ENCODE measurements around the gene IL1RAPL2. TPM values are rescaled to one million over a fixed set of nuclear protein-coding genes. Genes with fewer than 3 reads are reported as not detected.

The IL1RAPL2 gene
- total and polyA plus RNA-seq, 2 of the 8 experiments (the other 6 are each of a cell fraction or from before 2014, with no cell fraction given) = 0.20 to 1.3 TPM

DNA sequence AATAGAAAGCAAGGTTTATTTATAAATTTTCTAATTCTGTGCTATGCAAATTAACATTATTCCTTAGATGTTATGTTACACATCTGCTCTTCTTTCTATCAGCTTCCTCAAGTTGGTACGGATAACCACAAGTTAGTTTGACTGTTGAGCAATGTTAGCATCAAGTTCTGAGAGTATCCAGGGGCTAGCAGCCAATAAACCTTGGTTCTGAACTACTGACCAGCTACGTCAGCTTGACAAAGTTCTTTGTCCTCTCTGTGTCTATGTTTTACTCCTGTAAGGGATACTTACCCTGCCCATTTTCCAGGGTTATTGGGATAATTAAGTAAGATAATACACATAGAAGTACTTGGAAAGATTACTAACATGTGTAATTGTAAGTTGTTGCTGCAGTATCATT is 662.6 kb downstream of the IL1RAPL2 start:
- no peak overlapping the region for H3K56ac ChIP-seq (replicated peaks; ENCODE audit: insufficient read length, low read depth, low read length)
- no peak overlapping the region for H4K5ac ChIP-seq (ENCODE audit: insufficient read length, low read depth, low read length)
- H3K9me3 ChIP-seq (ENCODE audit: insufficient read depth in 2 of 2, low read depth in 1 of 2, low read length in 1 of 2) = no peaks in the 10 kb centered on the region
- H3K4me1 ChIP-seq (replicated peaks in 1 of 4; ENCODE audit: control insufficient read depth in 3 of 4, insufficient read depth in 4 of 4, low read length in 3 of 4) = no peaks in the 10 kb centered on the region
- no peak overlapping the region for H3K9ac ChIP-seq (replicated peaks in 1 of 4; ENCODE audit: extremely low read depth in 1 of 4, low read depth in 3 of 4, low read length in 3 of 4)
- no peak overlapping the region for H3K4me3 ChIP-seq (ENCODE audit: extremely low read depth in 1 of 4, insufficient read depth in 2 of 4, low read depth in 3 of 4, low read length in 4 of 4)
- POLR2A ChIA-PET (ENCODE audit: partially characterized antibody) = no interaction called here
- no peak overlapping the region for H2BK5ac ChIP-seq (ENCODE audit: low read depth, low read length)
- H4K20me1 ChIP-seq (replicated peaks in 1 of 2; ENCODE audit: control insufficient read depth in 1 of 2, insufficient read depth in 2 of 2, low read length in 2 of 2) = no peaks in the 10 kb centered on the region
- H3K4ac ChIP-seq (replicated peaks; ENCODE audit: insufficient read length, low read depth, low read length) = no peak overlapping the region
- CTCF ChIA-PET (ENCODE audit: partially characterized antibody) = no interaction called here
- H2BK20ac ChIP-seq (ENCODE audit: low read length) = no peak overlapping the region
- no peaks in the 10 kb centered on the region for H3K36me3 ChIP-seq (ENCODE audit: control insufficient read depth in 2 of 4, insufficient read depth in 4 of 4, low read length in 3 of 4)
- no peak overlapping the region for H3K4me2 ChIP-seq (ENCODE audit: insufficient read depth in 1 of 2, low read depth in 2 of 2, low read length in 2 of 2)
- no peak overlapping the region for H4K91ac ChIP-seq (replicated peaks; ENCODE audit: insufficient read length, low read length)
- FAIRE-seq (no peak), DNase-seq (ENCODE audit: low read depth in 1 of 2, low spot score in 2 of 2) (no peak)
- H3K79me1 ChIP-seq (ENCODE audit: low read depth, low read length) = no peaks in the 10 kb centered on the region
- no peak overlapping the region for H3K27ac ChIP-seq (ENCODE audit: low read depth, low read length)
- H3K79me2 ChIP-seq (ENCODE audit: control insufficient read depth in 1 of 2, insufficient read depth in 2 of 2, low read length in 2 of 2) = no peaks in the 10 kb centered on the region
- H3K14ac ChIP-seq (ENCODE audit: insufficient read length) = no peak overlapping the region
- H3K18ac ChIP-seq (ENCODE audit: extremely low read depth, low read length) = no peak overlapping the region
- H3K23ac ChIP-seq (ENCODE audit: insufficient read length) = no peak overlapping the region
- no peak overlapping the region for H2AK5ac ChIP-seq (ENCODE audit: low read depth, low read length)
- H4K8ac ChIP-seq (ENCODE audit: extremely low read depth, insufficient read depth, low read length) = no peak overlapping the region
- no peak overlapping the region for H2AFZ ChIP-seq (ENCODE audit: low read length)
- H3K23me2 ChIP-seq (ENCODE audit: low read depth, low read length) = no peaks in the 10 kb centered on the region
- WGBS, 2 experiments (ENCODE audit: extremely low coverage in 1 of 2, insufficient coverage in 1 of 2, insufficient read length in 1 of 2, insufficient replicate concordance in 2 of 2, low coverage in 1 of 2, low lambda C conversion rate in 2 of 2, missing lambda C conversion rate in 1 of 2) = 94% methylated on average over 2 of the region's 2 CpGs; no CpG with 5 or more reads in 1 of the 2 experiments
- H3K27me3 ChIP-seq (replicated peaks in 1 of 4; ENCODE audit: control insufficient read depth in 3 of 4, extremely low read depth in 1 of 4, insufficient read depth in 3 of 4, low read length in 3 of 4) = no peaks in the 10 kb centered on the region
- H2BK120ac ChIP-seq (replicated peaks; ENCODE audit: low read depth, low read length) = no peak overlapping the region
- no peak overlapping the region for H2BK15ac ChIP-seq (ENCODE audit: low read length)
- no peak overlapping the region for H2BK12ac ChIP-seq (ENCODE audit: low read depth, low read length)
- no peak for TF ChIP-seq CHD1 (IDR thresholded peaks at IDR 0.05; ENCODE audit: low read depth, low read length)

All from H1 (cell line).